T-helper 9 cell (primary cell): Measurements from ENCODE around the gene SCRN1.
A peak's percentile ranks its signal among the peaks of the same experiment; 100 is the strongest.

Experiments
- DNase-seq: peaks from one replicate; pipeline ENCODE4 v3.0.0-alpha.2; 2020

The SCRN1 gene

GRCh38 chr7:30001998-30002397 is 12.4 kb upstream of the SCRN1 start:
- DNase-seq: no peak

- no peak for DNase-seq
Observed at GRCh38 chr7:29998489-29998888, 8.9 kb upstream of the SCRN1 start.

- no peak for DNase-seq
Observed at GRCh38 chr7:29996321-29996720, 6.7 kb upstream of the SCRN1 start.

- no peak for DNase-seq
Observed at GRCh38 chr7:29995652-29996051, 6.1 kb upstream of the SCRN1 start.

- DNase-seq: no peak
Observed at GRCh38 chr7:29993140-29993539, 3.5 kb upstream of the SCRN1 start.

- DNase-seq: no peak
Observed at GRCh38 chr7:29991937-29992336, 2.3 kb upstream of the SCRN1 start.

GRCh38 chr7:29990931-29991330 is 1.3 kb upstream of the SCRN1 start:
- DNase-seq: no peak

- peak; percentile 3 for DNase-seq
Observed at GRCh38 chr7:29988424-29989256, 961 bp downstream of the SCRN1 start.

GRCh38 chr7:29987811-29988317 is 1.7 kb downstream of the SCRN1 start:
- no peak for DNase-seq

GRCh38 chr7:29987083-29987482 is 2.5 kb downstream of the SCRN1 start:
- no peak for DNase-seq

- DNase-seq: no peak
Observed at GRCh38 chr7:29980151-29980550, 9.4 kb downstream of the SCRN1 start.

GRCh38 chr7:29977886-29978651 is 11.5 kb downstream of the SCRN1 start:
- DNase-seq: no peak

- DNase-seq: no peak
Observed at GRCh38 chr7:29976673-29977415, 12.8 kb downstream of the SCRN1 start.

- DNase-seq: no peak
Observed at GRCh38 chr7:29976266-29976665, 13.3 kb downstream of the SCRN1 start.

GRCh38 chr7:29975561-29975960 is 14.0 kb downstream of the SCRN1 start:
- no peak for DNase-seq

- DNase-seq: no peak
Observed at GRCh38 chr7:29974286-29974685, 15.3 kb downstream of the SCRN1 start.

- DNase-seq: no peak
Observed at GRCh38 chr7:29972315-29972669, 17.3 kb downstream of the SCRN1 start.

- no peak for DNase-seq
Observed at GRCh38 chr7:29971566-29972314, 17.9 kb downstream of the SCRN1 start.

- DNase-seq: no peak
Observed at GRCh38 chr7:29970158-29970557, 19.4 kb downstream of the SCRN1 start.

- DNase-seq: no peak
Observed at GRCh38 chr7:29969738-29970137, 19.9 kb downstream of the SCRN1 start.

- DNase-seq: no peak
Observed at GRCh38 chr7:29968683-29969395, 20.8 kb downstream of the SCRN1 start.

GRCh38 chr7:29965030-29965429 is 24.6 kb downstream of the SCRN1 start:
- no peak for DNase-seq
